Liver (tissue), 3 donors: Measurements from ENCODE around the gene NTPCR.

Source experiments
- CTCF ChIP-seq: fragments of 150-350 bp; IDR thresholded peaks from 2 replicates; pipeline ENCODE4 v1.5.1; 2017; ENCODE audit warnings: improper control_type of control experiment, low read depth, low read length; ENCODE audit not compliant: missing input control
- EGR1 ChIP-seq, 2 donors: IDR thresholded peaks; 2 replicates each; pipeline ENCODE4 v1.6.1; 2016 to 2018; ENCODE audit warnings: antibody characterized with exemption in 2 of 2, low read depth in 2 of 2
- RAD21 ChIP-seq, 2 donors: IDR thresholded peaks; 2 replicates each; pipeline ENCODE4 v1.6.1; 2016; ENCODE audit warnings: antibody characterized with exemption in 2 of 2, mild to moderate bottlenecking in 2 of 2
- REST ChIP-seq: IDR thresholded peaks from 2 replicates; pipeline ENCODE4 v1.6.1; 2016; ENCODE audit warnings: antibody characterized with exemption, mild to moderate bottlenecking
- RXRA ChIP-seq, 2 donors: IDR thresholded peaks; 2 replicates each; pipeline ENCODE4 v1.6.1; 2017 to 2018; ENCODE audit warnings: antibody characterized with exemption in 2 of 2, mild to moderate bottlenecking in 1 of 2
- YY1 ChIP-seq: IDR thresholded peaks from 2 replicates; pipeline ENCODE4 v1.6.1; 2016; ENCODE audit warnings: antibody characterized with exemption, mild to moderate bottlenecking
- TF ChIP-seq, protein P1 (sequence below): IDR thresholded peaks from 2 replicates; pipeline ENCODE4 v1.6.1; 2016; ENCODE audit warnings: antibody characterized with exemption
- donor health status: healthy.
- donor health status: healthy.

DNA sequence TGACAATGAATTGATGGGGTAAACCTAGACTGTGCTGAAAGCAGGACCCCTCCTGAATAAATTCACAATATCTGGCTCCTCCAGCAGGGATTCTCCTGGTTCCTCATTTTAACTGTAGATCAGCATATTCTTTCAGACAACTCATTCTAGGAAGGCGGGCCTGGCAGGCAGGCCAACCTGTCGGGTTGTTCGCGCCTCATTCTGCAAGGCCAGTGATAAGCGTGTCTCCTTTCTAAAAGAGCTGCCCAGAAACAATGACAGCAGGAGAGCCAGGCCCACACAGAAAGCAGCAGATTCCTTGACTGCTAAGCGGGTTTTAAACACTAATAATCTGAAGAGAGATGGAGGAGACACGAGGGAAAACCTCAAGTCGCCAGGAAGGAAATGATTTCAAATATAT is 70.0 kb downstream of the NTPCR start:
- TF ChIP-seq RXRA (IDR thresholded peaks at IDR 0.05) (no peak), YY1 (no peak), CTCF (no peak), REST (no peak), RAD21 (IDR thresholded peaks at IDR 0.05) (no peak), EGR1 (IDR thresholded peaks at IDR 0.05; ENCODE audit: low read depth in 2 of 2) (no peak)
- TF ChIP-seq, protein P1, sequence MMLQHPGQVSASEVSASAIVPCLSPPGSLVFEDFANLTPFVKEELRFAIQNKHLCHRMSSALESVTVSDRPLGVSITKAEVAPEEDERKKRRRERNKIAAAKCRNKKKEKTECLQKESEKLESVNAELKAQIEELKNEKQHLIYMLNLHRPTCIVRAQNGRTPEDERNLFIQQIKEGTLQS = no peak
